ENCODE results near the gene UBE2G2.

The UBE2G2 gene

DNA sequence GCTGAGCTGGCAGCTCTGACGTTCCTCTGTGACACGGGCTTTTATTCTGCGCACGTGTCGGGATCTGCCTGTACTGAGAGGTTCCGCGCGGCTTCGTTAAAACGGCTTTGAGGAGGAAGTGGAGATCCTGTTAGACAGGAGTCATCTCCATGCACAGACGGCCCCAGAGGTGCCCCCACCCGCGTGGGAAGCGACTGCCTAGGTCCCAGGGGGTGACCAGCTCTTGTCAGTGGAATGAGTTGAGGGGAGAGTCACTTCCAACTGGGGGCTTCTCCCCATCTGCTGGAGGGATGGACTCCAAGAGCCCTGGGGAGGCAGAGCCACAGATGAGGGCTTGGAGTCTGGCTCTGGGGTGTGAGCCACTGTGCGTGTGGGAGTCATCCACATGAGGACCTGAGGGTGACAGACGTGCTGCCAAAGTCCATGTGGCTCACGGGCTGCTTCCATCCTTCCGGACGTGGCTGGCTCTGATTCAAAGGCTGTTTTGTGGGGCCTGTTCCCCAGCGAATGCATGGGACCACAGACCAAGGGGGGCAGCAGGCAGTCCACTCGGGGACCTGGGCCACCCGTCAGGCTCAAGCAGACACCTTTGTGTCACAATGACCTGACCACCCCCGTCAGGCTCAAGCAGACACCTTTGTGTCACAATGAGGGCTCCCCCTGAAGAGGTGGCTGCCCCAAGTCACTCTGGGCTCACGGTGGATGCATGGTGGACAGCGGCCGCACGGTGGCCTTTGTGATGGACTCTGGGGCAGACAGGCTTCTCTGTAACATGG, 45.1 kb upstream of the UBE2G2 start:
- H3K4me3 ChIP-seq (ENCODE audit: low read length), result no peak overlapping the region
- no peak for TF ChIP-seq CTCF (conservative IDR thresholded peaks at IDR 0.05; ENCODE audit: low read depth, low read length)
- no peak for DNase-seq (ENCODE audit: low read depth)

DNA sequence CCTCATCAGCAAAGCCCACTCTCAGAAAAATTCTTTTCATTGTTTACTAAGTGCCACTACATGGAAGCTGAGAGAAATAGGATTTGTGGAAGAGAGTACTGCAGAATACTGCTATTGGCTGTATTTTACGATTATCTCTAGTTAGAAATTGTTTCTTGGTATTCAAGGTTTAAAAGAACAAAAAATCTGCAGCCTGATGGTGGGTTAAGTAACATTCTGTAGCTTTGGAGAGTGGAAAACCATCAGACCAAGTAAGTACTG, 44.5 kb upstream of the UBE2G2 start:
- peak overlapping the region; percentile 22 for H3K4me3 ChIP-seq (ENCODE audit: low read length)
- no peak for TF ChIP-seq CTCF (conservative IDR thresholded peaks at IDR 0.05; ENCODE audit: low read depth, low read length)
- DNase-seq (ENCODE audit: low read depth), result no peak

DNA sequence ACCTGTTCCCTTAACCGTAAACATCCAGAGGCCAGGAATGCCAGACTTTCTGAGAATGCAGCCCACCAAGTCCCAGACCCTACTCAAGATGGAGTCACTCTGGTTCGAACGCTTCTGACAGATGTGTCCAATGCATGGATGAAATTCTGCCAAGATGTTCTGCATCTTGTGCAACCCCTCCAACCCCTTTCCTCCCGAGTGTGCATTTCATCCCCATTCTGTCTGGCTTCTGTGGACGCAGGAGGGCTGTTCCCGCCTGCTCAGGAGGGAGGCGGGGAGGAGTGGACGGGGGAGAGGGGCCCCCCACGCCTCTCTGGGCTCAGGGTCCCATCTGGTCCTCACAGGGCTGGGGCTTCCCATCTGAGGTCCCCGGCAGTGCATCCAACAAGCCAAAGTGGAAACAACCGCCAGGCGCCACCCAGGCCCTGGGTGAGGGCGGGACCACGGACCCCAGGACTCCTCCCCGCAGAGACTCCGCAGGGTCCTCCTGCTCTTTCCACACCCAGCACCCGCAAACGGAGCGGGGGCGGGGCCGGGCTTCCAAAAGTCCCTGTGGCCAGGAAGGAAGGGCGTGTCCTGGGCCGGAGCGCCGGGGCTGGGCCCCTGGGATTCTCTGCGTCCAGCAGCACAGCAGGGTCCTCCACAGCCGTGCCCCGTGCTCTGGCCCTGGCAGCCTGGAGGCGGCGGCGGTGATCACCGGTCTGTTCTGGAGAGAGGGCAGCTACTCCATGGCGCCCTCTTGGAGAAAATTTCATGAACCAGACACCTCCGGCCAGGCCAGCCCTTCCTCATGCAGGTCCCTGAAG, 44.0 kb upstream of the UBE2G2 start:
- peak overlapping the region; percentile 22 for H3K4me3 ChIP-seq (ENCODE audit: low read length)
- DNase-seq (ENCODE audit: low read depth), result no peak
- TF ChIP-seq CTCF (conservative IDR thresholded peaks at IDR 0.05; ENCODE audit: low read depth, low read length), result peak; percentile 54

- H3K4me3 ChIP-seq (ENCODE audit: low read length), result no peak overlapping the region
- no peak for DNase-seq (ENCODE audit: low read depth)
- TF ChIP-seq CTCF (conservative IDR thresholded peaks at IDR 0.05; ENCODE audit: low read depth, low read length), result no peak
Observed at GRCh38 chr21:44844256-44844655, 42.6 kb upstream of the UBE2G2 start.

DNA sequence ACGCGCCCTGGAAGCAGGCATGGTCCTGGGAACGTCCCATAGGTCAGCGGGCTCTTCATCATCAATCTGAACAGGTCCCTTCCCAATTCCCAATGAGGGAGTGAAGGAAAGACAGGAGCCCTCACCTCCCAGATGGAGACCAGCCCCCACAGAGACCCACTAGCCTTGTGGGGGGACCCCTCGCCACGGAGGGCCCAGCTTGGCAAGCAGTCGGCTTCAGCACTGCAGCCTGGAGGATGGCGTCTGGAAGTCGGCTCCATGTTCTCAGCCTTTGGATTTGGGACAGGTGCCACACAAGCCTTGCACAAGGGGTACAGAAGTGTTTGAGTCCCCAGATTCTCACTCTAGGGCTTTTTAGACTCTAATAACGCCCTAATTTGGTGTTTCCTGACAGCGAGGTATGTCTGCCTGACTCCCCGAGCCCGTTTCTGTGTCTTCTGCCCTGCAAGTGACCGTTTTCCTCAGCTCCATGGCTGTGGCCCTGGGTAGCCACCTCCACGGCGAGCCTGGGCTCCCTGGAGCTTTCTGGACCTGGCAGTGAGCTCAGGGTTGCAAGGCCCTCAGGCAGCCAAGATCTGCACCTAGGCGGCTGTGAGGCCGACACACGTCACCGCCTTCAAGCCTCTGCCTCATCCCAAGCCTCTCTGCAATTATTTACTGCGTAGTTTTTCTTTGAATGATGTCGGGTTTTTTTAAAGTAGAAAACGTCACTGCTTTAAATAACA, 41.3 kb upstream of the UBE2G2 start:
- H3K4me3 ChIP-seq (ENCODE audit: low read length), result no peak overlapping the region
- no peak for TF ChIP-seq CTCF (conservative IDR thresholded peaks at IDR 0.05; ENCODE audit: low read depth, low read length)
- no peak for DNase-seq (ENCODE audit: low read depth)

DNA sequence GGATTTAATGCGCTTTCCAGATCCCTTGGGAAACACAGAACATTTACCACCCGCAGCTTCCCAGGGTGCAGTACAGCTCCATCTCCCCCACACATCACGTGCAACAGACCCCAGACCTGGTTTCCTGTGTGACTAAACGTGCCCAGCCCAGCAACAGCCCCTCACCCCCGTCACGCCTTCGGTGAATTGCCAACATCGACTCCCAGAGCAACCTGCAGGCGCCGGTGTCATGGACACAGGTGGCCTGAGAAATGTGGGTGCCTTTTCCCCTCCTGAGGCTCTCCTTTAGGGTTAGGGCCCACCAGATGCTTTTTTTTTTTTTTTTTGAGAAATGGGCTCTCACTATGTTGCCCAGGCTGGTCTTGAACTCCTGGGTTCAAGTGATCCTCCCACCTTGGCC, 40.5 kb upstream of the UBE2G2 start:
- H3K4me3 ChIP-seq (ENCODE audit: low read length), result no peak overlapping the region
- TF ChIP-seq CTCF (conservative IDR thresholded peaks at IDR 0.05; ENCODE audit: low read depth, low read length), result no peak
- DNase-seq (ENCODE audit: low read depth), result no peak

Data from retinal pigment epithelial cell (primary cell).